ENCODE results near the gene PIP5K1C.

- TF ChIP-seq, protein P1, sequence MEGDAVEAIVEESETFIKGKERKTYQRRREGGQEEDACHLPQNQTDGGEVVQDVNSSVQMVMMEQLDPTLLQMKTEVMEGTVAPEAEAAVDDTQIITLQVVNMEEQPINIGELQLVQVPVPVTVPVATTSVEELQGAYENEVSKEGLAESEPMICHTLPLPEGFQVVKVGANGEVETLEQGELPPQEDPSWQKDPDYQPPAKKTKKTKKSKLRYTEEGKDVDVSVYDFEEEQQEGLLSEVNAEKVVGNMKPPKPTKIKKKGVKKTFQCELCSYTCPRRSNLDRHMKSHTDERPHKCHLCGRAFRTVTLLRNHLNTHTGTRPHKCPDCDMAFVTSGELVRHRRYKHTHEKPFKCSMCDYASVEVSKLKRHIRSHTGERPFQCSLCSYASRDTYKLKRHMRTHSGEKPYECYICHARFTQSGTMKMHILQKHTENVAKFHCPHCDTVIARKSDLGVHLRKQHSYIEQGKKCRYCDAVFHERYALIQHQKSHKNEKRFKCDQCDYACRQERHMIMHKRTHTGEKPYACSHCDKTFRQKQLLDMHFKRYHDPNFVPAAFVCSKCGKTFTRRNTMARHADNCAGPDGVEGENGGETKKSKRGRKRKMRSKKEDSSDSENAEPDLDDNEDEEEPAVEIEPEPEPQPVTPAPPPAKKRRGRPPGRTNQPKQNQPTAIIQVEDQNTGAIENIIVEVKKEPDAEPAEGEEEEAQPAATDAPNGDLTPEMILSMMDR (IDR thresholded peaks at IDR 0.05), result no peak
- TF ChIP-seq TEAD1 (CRISPR knock-in tag; IDR thresholded peaks at IDR 0.05), result no peak
- TF ChIP-seq FOXJ3 (CRISPR knock-in tag; IDR thresholded peaks at IDR 0.05; ENCODE audit: borderline replicate concordance), result no peak
- no peak for TF ChIP-seq TEAD4 (CRISPR knock-in tag; IDR thresholded peaks at IDR 0.05)
- TF ChIP-seq, protein P2, sequence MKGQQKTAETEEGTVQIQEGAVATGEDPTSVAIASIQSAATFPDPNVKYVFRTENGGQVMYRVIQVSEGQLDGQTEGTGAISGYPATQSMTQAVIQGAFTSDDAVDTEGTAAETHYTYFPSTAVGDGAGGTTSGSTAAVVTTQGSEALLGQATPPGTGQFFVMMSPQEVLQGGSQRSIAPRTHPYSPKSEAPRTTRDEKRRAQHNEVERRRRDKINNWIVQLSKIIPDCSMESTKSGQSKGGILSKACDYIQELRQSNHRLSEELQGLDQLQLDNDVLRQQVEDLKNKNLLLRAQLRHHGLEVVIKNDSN (CRISPR knock-in tag; IDR thresholded peaks at IDR 0.05), result no peak
These were observed 35.2 kb downstream of the PIP5K1C start for GRCh38 chr19:3664879-3665642.
